Measurements from ENCODE around the gene LRP11. TPM values are rescaled to one million over a fixed set of nuclear protein-coding genes. Genes with fewer than 3 reads are reported as not detected.
A peak's percentile ranks its signal among the peaks of the same experiment; 100 is the strongest.
"Not testable (repeated sequence)": the region's sequence is repeated elsewhere in the genome, so short reads cannot be mapped to it uniquely, and the experiment has no call there.

Gene LRP11
- total and polyA plus RNA-seq, 7 experiments from 2014 or later: 0.76 to 3.7 (median 1.7) TPM

DNA sequence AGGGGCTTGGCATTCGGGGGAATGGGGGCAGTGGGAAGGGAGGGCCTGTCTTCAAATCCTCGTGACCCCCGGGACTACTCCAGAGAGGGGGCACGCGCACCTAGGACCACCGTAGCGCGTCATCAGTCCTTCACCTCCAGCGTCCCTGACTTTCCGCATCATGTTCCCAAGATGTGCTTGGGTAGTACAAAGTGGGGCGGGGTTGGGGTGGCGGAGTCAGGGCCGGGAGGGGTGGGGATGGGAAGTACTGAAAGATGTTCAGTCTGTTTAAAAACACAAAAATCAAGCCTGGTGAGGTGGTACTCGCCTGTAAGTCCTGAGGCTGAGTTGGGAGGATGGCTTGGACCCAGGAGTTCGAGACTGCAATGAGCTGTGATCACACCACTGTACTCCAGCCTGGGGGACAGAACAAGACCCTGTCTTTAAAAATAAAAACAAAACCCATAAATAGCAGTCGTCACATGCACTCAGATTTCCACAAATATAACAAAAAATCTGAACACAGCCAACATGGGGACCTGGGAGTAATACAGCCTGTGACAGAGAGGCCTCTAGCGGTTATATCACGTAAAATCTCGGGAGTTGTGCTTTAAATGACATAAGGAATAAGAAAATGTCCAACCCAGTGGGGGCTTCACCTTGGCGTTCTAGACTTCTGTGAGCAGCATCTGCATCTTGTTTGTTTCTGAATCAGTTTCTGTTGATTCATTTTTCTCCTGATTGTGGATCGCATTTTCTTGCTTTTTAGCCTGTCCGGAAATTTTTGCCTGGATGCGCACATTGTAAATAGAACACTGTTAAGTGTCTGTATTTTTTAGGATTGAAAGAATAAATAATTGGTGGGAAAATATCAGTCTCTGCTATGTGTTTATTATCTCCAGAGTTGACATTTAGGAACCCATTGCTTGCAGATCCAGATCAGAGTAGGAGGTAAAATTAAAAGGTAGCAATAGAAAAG is 698 bp upstream of the LRP11 start:
- Histone ChIP-seq H3K27ac (ENCODE audit: low read depth, low read length) (peak overlapping the region; percentile 62), H3K27me3 (ENCODE audit: control insufficient read depth in 2 of 2, insufficient read depth in 2 of 2, low read length in 2 of 2) (no peaks in the 10 kb centered on the region), H3K4me1 (ENCODE audit: control insufficient read depth in 2 of 2, insufficient read depth in 2 of 2, low read length in 2 of 2) (peaks cover 6 to 10% of the 10 kb centered on the region in 2 donors), H3K36me3 (ENCODE audit: control insufficient read depth in 2 of 3, insufficient read depth in 3 of 3, low read length in 3 of 3) (no peaks in the 10 kb centered on the region), H3K9me3 (ENCODE audit: control insufficient read depth in 2 of 3, low read length in 3 of 3) (no peaks in the 10 kb centered on the region), H3K4me3 (ENCODE audit: low read length) (peak overlapping the region; percentile 60)
- Mint-ChIP-seq H3K4me1 (peaks cover 0 to 21% (median 10%) of the 10 kb centered on the region in 7 donors), H3K27me3 (peaks cover 4 to 47% (median 12%) of the 10 kb centered on the region in 5 donors), H3K4me3 (peak overlapping the region; percentile 61 to 83 (median 78)), H3K36me3 (no peaks in the 10 kb centered on the region), H3K9me3 (peaks cover 0 to 1% (median 0%) of the 10 kb centered on the region in 11 donors), H3K27ac (peak overlapping the region in 6 of 9 donors; percentile 24 to 82 (median 48))
- intact Hi-C loops (cut with micrococcal nuclease): loop anchor here (1.0 to 10.0 kb wide), 19 partner anchors 25 to 1588 kb away; partner anchors contain the start of genes KATNA1 (in 2 of the 2), LATS1 (in 2 of the 2), NUP43 (in 2 of the 2) and GINM1 (in 1 of the 2)
- ATAC-seq (peak; percentile 44), DNase-seq (peak in 7 of 9 donors; percentile 32 to 59 (median 52))
- CTCF ChIA-PET: interaction anchor here (0.7 to 2.5 kb wide), 6 partner anchors 20 to 131 kb away, joined by 3 to 11 read pairs (median 6); no protein-coding TSS in a partner anchor
- POLR2A ChIA-PET: interaction anchor here (1.0 to 1.5 kb wide), 2 partner anchors 148 to 802 kb away, joined by 3 read pairs; no protein-coding TSS in a partner anchor

GRCh38 chr6:149862922-149863697 is 1.0 kb downstream of the LRP11 start:
- Mint-ChIP-seq H3K4me1 (peaks cover 0 to 21% (median 10%) of the 10 kb centered on the region in 7 donors), H3K27me3 (peaks cover 0 to 44% (median 8%) of the 10 kb centered on the region in 5 donors), H3K4me3 (peak overlapping the region; percentile 78 to 88 (median 82)), H3K9me3 (peaks cover 0 to 1% (median 0%) of the 10 kb centered on the region in 11 donors), H3K36me3 (no peaks in the 10 kb centered on the region), H3K27ac (peak overlapping the region in 2 of 9 donors; percentile 30 to 48)
- ChIA-PET CTCF (interaction anchor here (0.7 kb wide), 1 partner anchor 585 kb away, joined by 4 read pairs; no protein-coding TSS in a partner anchor), POLR2A (interaction anchor here (1.5 kb wide), 1 partner anchor 146 kb away, joined by 3 read pairs; no protein-coding TSS in a partner anchor)
- Histone ChIP-seq H3K36me3 (ENCODE audit: control insufficient read depth in 2 of 3, insufficient read depth in 3 of 3, low read length in 3 of 3) (no peaks in the 10 kb centered on the region), H3K27ac (ENCODE audit: low read depth, low read length) (peak overlapping the region; percentile 53), H3K4me1 (ENCODE audit: control insufficient read depth in 2 of 2, insufficient read depth in 2 of 2, low read length in 2 of 2) (peaks cover 6 to 10% of the 10 kb centered on the region in 2 donors), H3K9me3 (ENCODE audit: control insufficient read depth in 2 of 3, low read length in 3 of 3) (no peaks in the 10 kb centered on the region), H3K4me3 (ENCODE audit: low read length) (peak overlapping the region; percentile 63), H3K27me3 (ENCODE audit: control insufficient read depth in 2 of 2, insufficient read depth in 2 of 2, low read length in 2 of 2) (no peaks in the 10 kb centered on the region)
- peak in 8 of 9 donors; percentile 8 to 38 (median 14) for DNase-seq
- intact Hi-C loops (cut with micrococcal nuclease): loop anchor here (5.0 to 10.0 kb wide), 5 partner anchors 79 to 838 kb away; partner anchors contain the start of genes KATNA1 (in 2 of the 2) and ULBP2 (in 1 of the 2)
- ATAC-seq: peak; percentile 16

DNA sequence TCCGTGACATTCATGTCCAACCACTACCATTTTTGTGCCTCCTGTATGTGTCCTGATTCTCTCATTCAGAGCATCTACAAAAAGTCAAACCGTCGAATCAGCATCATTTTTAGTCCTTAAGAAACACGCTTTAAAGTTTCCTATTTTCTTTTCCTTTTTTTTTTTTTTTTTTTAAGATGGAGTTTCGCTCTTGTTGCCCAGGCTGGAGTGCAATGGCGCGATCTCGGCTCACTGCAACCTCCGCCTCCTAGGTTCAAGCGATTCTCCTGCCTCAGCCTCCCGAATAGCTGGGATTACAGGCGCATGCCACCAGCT is 1.8 kb downstream of the LRP11 start:
- H3K9me3 Mint-ChIP-seq; H3K36me3 ChIP-seq (ENCODE audit: control insufficient read depth in 2 of 3, insufficient read depth in 3 of 3, low read length in 3 of 3); H3K9me3 ChIP-seq (ENCODE audit: control insufficient read depth in 2 of 3, low read length in 3 of 3); H3K27ac ChIP-seq (ENCODE audit: low read depth, low read length); H3K4me3 ChIP-seq (ENCODE audit: low read length); H3K27ac Mint-ChIP-seq; POLR2A ChIA-PET; H3K27me3 ChIP-seq (ENCODE audit: control insufficient read depth in 2 of 2, insufficient read depth in 2 of 2, low read length in 2 of 2); DNase-seq; H3K36me3 Mint-ChIP-seq; ATAC-seq: not testable (repeated sequence)
- CTCF ChIA-PET: interaction anchor here (0.7 kb wide), 1 partner anchor 584 kb away, joined by 4 read pairs; no protein-coding TSS in a partner anchor
- peaks cover 6 to 10% of the 10 kb centered on the region in 2 donors for H3K4me1 ChIP-seq (ENCODE audit: control insufficient read depth in 2 of 2, insufficient read depth in 2 of 2, low read length in 2 of 2)
- H3K4me1 Mint-ChIP-seq: peaks cover 0 to 21% (median 10%) of the 10 kb centered on the region in 7 donors
- intact Hi-C loops (cut with micrococcal nuclease): loop anchor here (5.0 to 10.0 kb wide), 5 partner anchors 80 to 838 kb away; partner anchors contain the start of genes KATNA1 (in 2 of the 2) and ULBP2 (in 1 of the 2)
- peaks cover 0 to 44% (median 8%) of the 10 kb centered on the region in 5 donors for H3K27me3 Mint-ChIP-seq
- peak overlapping the region in 6 of 10 donors; percentile 13 to 83 (median 40) for H3K4me3 Mint-ChIP-seq

DNA sequence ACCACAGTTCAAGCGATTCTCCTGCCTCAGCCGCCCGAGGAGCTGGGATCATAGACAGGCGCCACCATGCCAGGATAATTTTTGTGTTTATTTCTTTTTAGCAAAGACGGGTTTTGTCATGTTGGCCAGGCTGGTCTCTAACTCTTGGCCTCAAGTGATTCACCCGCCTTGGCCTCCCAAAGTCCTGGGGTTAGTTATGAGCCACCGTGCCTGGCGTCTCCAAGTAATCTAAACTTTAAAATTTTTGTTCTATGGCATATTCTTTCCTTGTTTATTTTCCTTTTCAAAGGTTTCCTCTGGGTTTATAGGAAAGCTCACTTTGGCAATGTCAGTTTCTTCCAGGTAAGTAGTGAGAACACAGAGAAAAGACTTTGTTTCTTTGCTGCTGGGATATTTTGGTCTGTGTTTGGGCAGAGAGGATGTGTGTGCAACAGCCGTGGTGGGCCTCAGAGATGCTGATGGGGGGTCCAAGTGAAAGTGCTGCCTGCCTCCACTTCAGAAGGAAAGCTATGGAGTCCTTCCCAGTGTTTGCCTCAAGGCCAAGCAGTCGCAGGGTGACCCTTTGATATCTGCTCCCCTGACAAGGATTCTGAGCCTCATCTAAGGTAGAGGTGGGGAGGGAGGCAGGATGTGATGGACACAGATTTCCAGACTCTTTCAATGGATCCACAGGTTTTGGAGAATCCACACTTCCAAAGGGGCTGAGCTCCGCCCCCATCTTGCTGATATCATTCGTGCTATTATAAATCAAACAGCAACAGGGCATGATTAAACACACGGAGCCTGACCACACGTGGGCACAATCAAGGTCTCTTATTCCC is 2.3 kb downstream of the LRP11 start:
- no peaks in the 10 kb centered on the region for H3K36me3 ChIP-seq (ENCODE audit: control insufficient read depth in 2 of 3, insufficient read depth in 3 of 3, low read length in 3 of 3)
- peak overlapping the region in 6 of 10 donors; percentile 13 to 58 (median 24) for H3K4me3 Mint-ChIP-seq
- no peaks in the 10 kb centered on the region for H3K36me3 Mint-ChIP-seq
- no peak overlapping the region for H3K4me3 ChIP-seq (ENCODE audit: low read length)
- DNase-seq: no peak
- POLR2A ChIA-PET: no interaction called here
- H3K9me3 ChIP-seq (ENCODE audit: control insufficient read depth in 2 of 3, low read length in 3 of 3): no peaks in the 10 kb centered on the region
- no peak overlapping the region for H3K27ac ChIP-seq (ENCODE audit: low read depth, low read length)
- intact Hi-C loops (cut with micrococcal nuclease): loop anchor here (5.0 to 10.0 kb wide), 5 partner anchors 80 to 837 kb away; partner anchors contain the start of genes KATNA1 (in 2 of the 2) and ULBP2 (in 1 of the 2)
- peak overlapping the region in 1 of 9 donors; percentile 8 for H3K27ac Mint-ChIP-seq
- peaks cover 0 to 18% (median 10%) of the 10 kb centered on the region in 7 donors for H3K4me1 Mint-ChIP-seq
- H3K9me3 Mint-ChIP-seq: peaks cover 0 to 1% (median 0%) of the 10 kb centered on the region in 11 donors
- no peaks in the 10 kb centered on the region for H3K27me3 ChIP-seq (ENCODE audit: control insufficient read depth in 2 of 2, insufficient read depth in 2 of 2, low read length in 2 of 2)
- peaks cover 6 to 10% of the 10 kb centered on the region in 2 donors for H3K4me1 ChIP-seq (ENCODE audit: control insufficient read depth in 2 of 2, insufficient read depth in 2 of 2, low read length in 2 of 2)
- peaks cover 0 to 44% (median 8%) of the 10 kb centered on the region in 5 donors for H3K27me3 Mint-ChIP-seq
- ATAC-seq: no peak
- CTCF ChIA-PET: no interaction called here

DNA sequence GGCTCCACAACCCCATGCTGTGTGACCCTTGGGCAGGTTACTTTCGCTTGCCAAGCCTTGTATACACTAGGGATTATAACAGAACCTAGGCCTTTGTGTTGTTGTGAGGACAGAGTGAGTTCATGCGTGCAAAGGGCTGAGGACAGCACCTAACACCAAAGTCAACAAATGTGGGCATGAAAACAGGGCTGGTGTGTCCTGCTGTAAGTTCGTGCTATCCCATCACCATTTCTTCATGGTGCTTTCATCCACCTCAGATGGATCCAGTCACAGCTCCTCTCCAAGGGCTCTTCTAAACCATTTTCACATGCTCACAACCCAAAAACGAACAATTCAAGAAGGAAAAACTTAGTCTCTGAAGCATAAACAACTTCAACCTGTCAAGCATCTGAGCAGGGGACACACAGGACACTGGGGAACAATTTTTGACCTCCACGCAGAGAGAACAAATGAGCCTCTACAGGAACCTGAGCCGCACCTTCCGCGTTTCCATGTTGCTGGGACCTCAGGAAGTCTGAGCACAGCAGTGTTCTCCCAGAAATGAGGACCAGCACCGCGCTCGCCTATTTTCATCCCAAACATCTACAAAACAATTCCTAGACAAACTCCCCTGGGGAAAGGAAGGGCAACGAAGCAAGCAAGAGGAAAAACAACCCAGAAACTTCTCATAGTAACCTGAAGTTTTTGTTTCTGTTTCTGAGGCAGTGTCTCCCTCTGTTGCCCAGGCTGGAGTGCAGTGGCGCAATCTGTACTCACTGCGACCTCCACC is 3.1 kb downstream of the LRP11 start:
- intact Hi-C loops (cut with micrococcal nuclease): loop anchor here (5.0 to 10.0 kb wide), 5 partner anchors 81 to 836 kb away; partner anchors contain the start of genes KATNA1 (in 2 of the 2) and ULBP2 (in 1 of the 2)
- no peaks in the 10 kb centered on the region for H3K9me3 ChIP-seq (ENCODE audit: control insufficient read depth in 2 of 3, low read length in 3 of 3)
- Mint-ChIP-seq H3K27me3 (peaks cover 0 to 39% (median 12%) of the 10 kb centered on the region in 5 donors), H3K4me3 (peak overlapping the region in 2 of 10 donors; percentile 6 to 38), H3K36me3 (no peaks in the 10 kb centered on the region), H3K9me3 (peaks cover 0 to 1% (median 0%) of the 10 kb centered on the region in 11 donors), H3K4me1 (peaks cover 0 to 18% (median 10%) of the 10 kb centered on the region in 7 donors), H3K27ac (no peak overlapping the region)
- H3K4me1 ChIP-seq (ENCODE audit: control insufficient read depth in 2 of 2, insufficient read depth in 2 of 2, low read length in 2 of 2): peaks cover 6 to 10% of the 10 kb centered on the region in 2 donors
- no peak for ATAC-seq
- H3K36me3 ChIP-seq (ENCODE audit: control insufficient read depth in 2 of 3, insufficient read depth in 3 of 3, low read length in 3 of 3): no peaks in the 10 kb centered on the region
- DNase-seq: no peak
- no peak overlapping the region for H3K27ac ChIP-seq (ENCODE audit: low read depth, low read length)
- no peaks in the 10 kb centered on the region for H3K27me3 ChIP-seq (ENCODE audit: control insufficient read depth in 2 of 2, insufficient read depth in 2 of 2, low read length in 2 of 2)
- ChIA-PET CTCF (no interaction called here), POLR2A (no interaction called here)
- H3K4me3 ChIP-seq (ENCODE audit: low read length): no peak overlapping the region
